ENCODE measurements around the gene AWAT2. TPM values are rescaled to one million over a fixed set of nuclear protein-coding genes. Genes with fewer than 3 reads are reported as not detected.

Gene AWAT2
- polyA plus RNA-seq, 3 donors, result not detected

GRCh38 chrX:70079870-70080269 lies 30.1 kb upstream of the AWAT2 start:
- H3K27ac Mint-ChIP-seq, result no peak overlapping the region
- H3K4me3 Mint-ChIP-seq, result no peak overlapping the region
- intact Hi-C loops (cut with micrococcal nuclease), result no loop called here
- H3K27ac ChIP-seq (ENCODE audit: low read depth in 1 of 2, low read length in 2 of 2), result no peak overlapping the region
- H3K27me3 ChIP-seq (ENCODE audit: control insufficient read depth in 2 of 2, insufficient read depth in 2 of 2, low read length in 2 of 2), result no peaks in the 10 kb centered on the region
- 100% methylated on average over 1 of the region's 3 CpGs for WGBS (ENCODE audit: insufficient coverage)
- H3K9ac ChIP-seq (ENCODE audit: insufficient read depth, low read length, poor library complexity, severe bottlenecking), result no peak overlapping the region
- no peaks in the 10 kb centered on the region for H3K36me3 Mint-ChIP-seq
- H3K4me1 ChIP-seq (ENCODE audit: control insufficient read depth in 1 of 2, insufficient read depth in 2 of 2, low read length in 2 of 2), result no peaks in the 10 kb centered on the region
- no peak for TF ChIP-seq CTCF (IDR thresholded peaks at IDR 0.05)
- peaks cover 0 to 6% (median 4%) of the 10 kb centered on the region in 7 donors for H3K9me3 Mint-ChIP-seq
- H3K4me2 ChIP-seq (replicated peaks; ENCODE audit: extremely low read depth, low read length, poor library complexity, severe bottlenecking), result no peak overlapping the region
- no peaks in the 10 kb centered on the region for H3K9me3 ChIP-seq (replicated peaks in 1 of 2; ENCODE audit: control insufficient read depth in 1 of 2, insufficient read depth in 1 of 2, low read length in 2 of 2)
- H3K4me1 Mint-ChIP-seq, result no peaks in the 10 kb centered on the region
- peaks cover 0 to 15% (median 2%) of the 10 kb centered on the region in 3 donors for H3K27me3 Mint-ChIP-seq (ENCODE audit: low read depth in 3 of 3)
- no peaks in the 10 kb centered on the region for H4K20me1 ChIP-seq (ENCODE audit: insufficient read depth, low read length)
- H3K79me2 ChIP-seq (ENCODE audit: insufficient read depth, low read length), result no peaks in the 10 kb centered on the region
- no peak overlapping the region for H2AFZ ChIP-seq (ENCODE audit: insufficient read depth, low read depth, low read length, poor library complexity, severe bottlenecking)
- H3K36me3 ChIP-seq (replicated peaks in 1 of 2; ENCODE audit: control insufficient read depth in 1 of 2, insufficient read depth in 2 of 2, low read length in 2 of 2), result no peaks in the 10 kb centered on the region
- H3K4me3 ChIP-seq (replicated peaks in 1 of 3; ENCODE audit: low read depth in 2 of 3, low read length in 3 of 3), result no peak overlapping the region
- DNase-seq, result no peak

GRCh38 chrX:70079297-70079696 lies 29.6 kb upstream of the AWAT2 start:
- no peaks in the 10 kb centered on the region for H3K4me1 ChIP-seq (ENCODE audit: control insufficient read depth in 1 of 2, insufficient read depth in 2 of 2, low read length in 2 of 2)
- no peaks in the 10 kb centered on the region for H3K9me3 ChIP-seq (replicated peaks in 1 of 2; ENCODE audit: control insufficient read depth in 1 of 2, insufficient read depth in 1 of 2, low read length in 2 of 2)
- H3K27me3 Mint-ChIP-seq (ENCODE audit: low read depth in 3 of 3), result peaks cover 0 to 19% (median 4%) of the 10 kb centered on the region in 3 donors
- no peaks in the 10 kb centered on the region for H3K36me3 Mint-ChIP-seq
- no peak overlapping the region for H3K4me3 Mint-ChIP-seq
- no peaks in the 10 kb centered on the region for H3K4me1 Mint-ChIP-seq
- no peak overlapping the region for H3K4me2 ChIP-seq (replicated peaks; ENCODE audit: extremely low read depth, low read length, poor library complexity, severe bottlenecking)
- no peaks in the 10 kb centered on the region for H3K27me3 ChIP-seq (ENCODE audit: control insufficient read depth in 2 of 2, insufficient read depth in 2 of 2, low read length in 2 of 2)
- peaks cover 0 to 6% (median 4%) of the 10 kb centered on the region in 7 donors for H3K9me3 Mint-ChIP-seq
- no peak overlapping the region for H3K27ac ChIP-seq (ENCODE audit: low read depth in 1 of 2, low read length in 2 of 2)
- no peak overlapping the region for H3K4me3 ChIP-seq (replicated peaks in 1 of 3; ENCODE audit: low read depth in 2 of 3, low read length in 3 of 3)
- no peak for TF ChIP-seq CTCF (IDR thresholded peaks at IDR 0.05)
- no peak overlapping the region for H3K27ac Mint-ChIP-seq
- intact Hi-C loops (cut with micrococcal nuclease), result no loop called here
- H4K20me1 ChIP-seq (ENCODE audit: insufficient read depth, low read length), result no peaks in the 10 kb centered on the region
- H3K79me2 ChIP-seq (ENCODE audit: insufficient read depth, low read length), result no peaks in the 10 kb centered on the region
- DNase-seq, result no peak
- WGBS (ENCODE audit: insufficient coverage), result 69% methylated on average over 3 of the region's 5 CpGs
- no peaks in the 10 kb centered on the region for H3K36me3 ChIP-seq (replicated peaks in 1 of 2; ENCODE audit: control insufficient read depth in 1 of 2, insufficient read depth in 2 of 2, low read length in 2 of 2)
- H2AFZ ChIP-seq (ENCODE audit: insufficient read depth, low read depth, low read length, poor library complexity, severe bottlenecking), result no peak overlapping the region
- H3K9ac ChIP-seq (ENCODE audit: insufficient read depth, low read length, poor library complexity, severe bottlenecking), result no peak overlapping the region
